ENCODE results near the gene ZC3H12C. TPM values are rescaled to one million over a fixed set of nuclear protein-coding genes. Genes with fewer than 3 reads are reported as not detected.

The ZC3H12C gene
- total RNA-seq, 1 donor from 2014 or later = 5.0 TPM

- DNase-seq (ENCODE audit: low read depth) = no peak
- no peak overlapping the region for H3K4me3 ChIP-seq (ENCODE audit: low read depth, low read length)
- TF ChIP-seq, protein P1, sequence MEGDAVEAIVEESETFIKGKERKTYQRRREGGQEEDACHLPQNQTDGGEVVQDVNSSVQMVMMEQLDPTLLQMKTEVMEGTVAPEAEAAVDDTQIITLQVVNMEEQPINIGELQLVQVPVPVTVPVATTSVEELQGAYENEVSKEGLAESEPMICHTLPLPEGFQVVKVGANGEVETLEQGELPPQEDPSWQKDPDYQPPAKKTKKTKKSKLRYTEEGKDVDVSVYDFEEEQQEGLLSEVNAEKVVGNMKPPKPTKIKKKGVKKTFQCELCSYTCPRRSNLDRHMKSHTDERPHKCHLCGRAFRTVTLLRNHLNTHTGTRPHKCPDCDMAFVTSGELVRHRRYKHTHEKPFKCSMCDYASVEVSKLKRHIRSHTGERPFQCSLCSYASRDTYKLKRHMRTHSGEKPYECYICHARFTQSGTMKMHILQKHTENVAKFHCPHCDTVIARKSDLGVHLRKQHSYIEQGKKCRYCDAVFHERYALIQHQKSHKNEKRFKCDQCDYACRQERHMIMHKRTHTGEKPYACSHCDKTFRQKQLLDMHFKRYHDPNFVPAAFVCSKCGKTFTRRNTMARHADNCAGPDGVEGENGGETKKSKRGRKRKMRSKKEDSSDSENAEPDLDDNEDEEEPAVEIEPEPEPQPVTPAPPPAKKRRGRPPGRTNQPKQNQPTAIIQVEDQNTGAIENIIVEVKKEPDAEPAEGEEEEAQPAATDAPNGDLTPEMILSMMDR (conservative IDR thresholded peaks at IDR 0.05; ENCODE audit: low read depth, low read length) = no peak
These were observed 85.9 kb downstream of the ZC3H12C start for GRCh38 chr11:110179064-110179463.

DNA sequence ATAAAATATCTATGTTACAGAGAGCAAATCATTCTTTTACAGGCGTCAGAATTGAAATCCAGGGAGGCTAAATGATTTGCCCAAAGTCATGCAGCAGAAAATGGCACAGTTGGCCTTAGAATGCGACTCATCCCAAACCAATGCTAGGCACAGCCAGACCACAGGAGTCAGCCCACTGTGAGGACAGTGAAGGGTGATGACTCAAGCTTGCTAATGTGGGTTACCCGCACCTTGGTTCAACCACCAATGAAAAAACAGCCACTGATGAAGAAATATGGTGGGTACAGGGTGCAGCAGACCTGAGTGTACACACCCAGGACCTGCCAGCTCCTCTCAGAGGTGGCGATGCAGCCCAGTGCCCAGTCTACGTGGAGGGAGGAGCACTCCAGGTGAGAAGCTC, 89.7 kb downstream of the ZC3H12C start:
- DNase-seq (ENCODE audit: low read depth) = no peak
- H3K4me3 ChIP-seq (ENCODE audit: low read depth, low read length) = no peak overlapping the region
- TF ChIP-seq, protein P1 (conservative IDR thresholded peaks at IDR 0.05; ENCODE audit: low read depth, low read length) = no peak

DNA sequence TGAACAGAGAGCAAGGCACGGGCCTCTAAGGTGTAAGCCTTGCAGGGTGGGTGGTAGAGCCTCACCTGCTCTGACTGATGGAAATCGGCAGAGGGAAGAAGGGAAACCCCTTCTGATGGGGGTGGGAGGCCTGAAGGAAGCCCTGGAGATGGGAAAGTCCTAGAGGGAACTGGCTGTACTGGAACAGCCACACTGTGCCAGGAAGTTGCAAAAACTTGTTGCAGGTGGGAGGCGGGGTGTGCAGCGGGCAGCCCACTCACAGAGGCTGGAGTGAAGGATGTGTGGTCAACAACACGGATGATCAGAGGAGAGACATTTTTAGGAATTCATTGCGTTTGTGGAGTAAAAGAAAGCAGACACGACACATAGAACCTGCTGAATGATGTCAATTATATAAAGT, 91.3 kb downstream of the ZC3H12C start:
- no peak for DNase-seq (ENCODE audit: low read depth)
- TF ChIP-seq, protein P1 (conservative IDR thresholded peaks at IDR 0.05; ENCODE audit: low read depth, low read length) = no peak
- H3K4me3 ChIP-seq (ENCODE audit: low read depth, low read length) = no peak overlapping the region

DNA sequence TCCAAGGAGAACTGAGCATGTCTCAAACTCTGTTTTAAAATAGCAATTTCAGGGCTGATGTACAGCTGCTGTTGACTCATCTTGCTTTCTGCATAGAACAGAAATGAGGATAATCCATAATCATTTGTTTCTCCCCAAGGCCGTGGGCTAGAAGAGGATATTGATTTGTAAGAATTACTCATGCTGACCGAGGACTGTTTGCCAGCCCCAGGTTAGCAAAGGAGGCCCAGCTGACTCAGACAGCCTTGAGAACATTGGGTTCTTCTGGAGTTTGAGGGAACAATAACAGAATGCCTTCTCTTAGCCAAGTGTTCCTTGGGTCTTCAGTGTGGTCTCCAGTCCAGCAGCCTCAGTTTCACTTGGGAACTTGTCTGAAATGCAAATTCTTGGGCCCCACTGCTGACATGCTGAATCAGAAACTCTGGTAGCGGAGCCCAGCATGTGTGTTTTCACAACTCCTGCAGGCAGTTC, 92.0 kb downstream of the ZC3H12C start:
- no peak overlapping the region for H3K4me3 ChIP-seq (ENCODE audit: low read depth, low read length)
- DNase-seq (ENCODE audit: low read depth) = no peak
- TF ChIP-seq, protein P1 (conservative IDR thresholded peaks at IDR 0.05; ENCODE audit: low read depth, low read length) = no peak

GRCh38 chr11:110185599-110185998, 92.4 kb downstream of the ZC3H12C start:
- DNase-seq (ENCODE audit: low read depth) = no peak
- H3K4me3 ChIP-seq (ENCODE audit: low read depth, low read length) = no peak overlapping the region
- TF ChIP-seq, protein P1 (conservative IDR thresholded peaks at IDR 0.05; ENCODE audit: low read depth, low read length) = no peak

DNA sequence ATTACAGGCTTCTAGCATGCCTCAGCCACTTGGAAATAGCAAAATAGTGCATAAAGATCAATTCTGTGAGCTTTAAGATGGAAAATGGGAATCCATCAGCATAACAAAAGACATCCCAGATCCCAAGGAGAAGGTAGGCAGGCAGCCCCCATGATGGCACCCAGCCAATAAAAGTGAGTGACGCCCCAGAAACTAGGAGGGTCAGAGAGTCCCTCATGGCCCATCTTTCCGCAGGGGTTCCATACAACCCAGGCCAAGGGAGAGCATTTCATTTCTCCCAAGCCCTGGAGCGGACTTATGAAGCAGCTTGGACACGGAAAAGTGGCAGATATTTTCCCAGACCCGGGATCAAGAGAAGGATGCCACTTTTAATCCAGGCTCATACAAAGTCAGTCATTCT, 93.3 kb downstream of the ZC3H12C start:
- DNase-seq (ENCODE audit: low read depth) = no peak
- TF ChIP-seq, protein P1 (conservative IDR thresholded peaks at IDR 0.05; ENCODE audit: low read depth, low read length) = no peak
- no peak overlapping the region for H3K4me3 ChIP-seq (ENCODE audit: low read depth, low read length)

GRCh38 chr11:110186867-110187266, 93.7 kb downstream of the ZC3H12C start:
- TF ChIP-seq, protein P1 (conservative IDR thresholded peaks at IDR 0.05; ENCODE audit: low read depth, low read length) = no peak
- DNase-seq (ENCODE audit: low read depth) = no peak
- no peak overlapping the region for H3K4me3 ChIP-seq (ENCODE audit: low read depth, low read length)

All from epithelial cell of proximal tubule (primary cell).